Memory B cell (primary cell): ENCODE measurements around the gene SLC51B.
A peak's percentile ranks its signal among the peaks of the same experiment; 100 is the strongest.
"Not testable (repeated sequence)": the region's sequence is repeated elsewhere in the genome, so short reads cannot be mapped to it uniquely, and the experiment has no call there.

Source experiments
- ATAC-seq: fragments of 150-1000 bp; cut with Tn5 transposase; 2 replicates; pipeline ENCODE4 v1.10.0; 2021; ENCODE audit warnings: low read depth, mild to moderate bottlenecking, moderate library complexity
- DNase-seq, 2 donors: peaks; one replicate each; pipeline ENCODE4 v3.0.0; 2022; ENCODE audit warnings: low spot score in 2 of 2
- H3K27ac Mint-ChIP-seq: one replicate; pipeline ENCODE4 v1.8.0; 2022; ENCODE audit warnings: mild to moderate bottlenecking, moderate library complexity, mixed read lengths
- H3K27me3 Mint-ChIP-seq: one replicate; pipeline ENCODE4 v1.8.0; 2022; ENCODE audit warnings: mixed read lengths
- H3K36me3 Mint-ChIP-seq: one replicate; pipeline ENCODE4 v1.8.0; 2022; ENCODE audit warnings: mild to moderate bottlenecking, mixed read lengths
- H3K4me1 Mint-ChIP-seq: one replicate; pipeline ENCODE4 v1.8.0; 2022; ENCODE audit warnings: mixed read lengths
- H3K4me3 Mint-ChIP-seq: one replicate; pipeline ENCODE4 v1.8.0; 2022; ENCODE audit warnings: mild to moderate bottlenecking, moderate library complexity, mixed read lengths
- H3K9me3 Mint-ChIP-seq: one replicate; pipeline ENCODE4 v1.8.0; 2022; ENCODE audit warnings: mixed read lengths

SLC51B gene

DNA sequence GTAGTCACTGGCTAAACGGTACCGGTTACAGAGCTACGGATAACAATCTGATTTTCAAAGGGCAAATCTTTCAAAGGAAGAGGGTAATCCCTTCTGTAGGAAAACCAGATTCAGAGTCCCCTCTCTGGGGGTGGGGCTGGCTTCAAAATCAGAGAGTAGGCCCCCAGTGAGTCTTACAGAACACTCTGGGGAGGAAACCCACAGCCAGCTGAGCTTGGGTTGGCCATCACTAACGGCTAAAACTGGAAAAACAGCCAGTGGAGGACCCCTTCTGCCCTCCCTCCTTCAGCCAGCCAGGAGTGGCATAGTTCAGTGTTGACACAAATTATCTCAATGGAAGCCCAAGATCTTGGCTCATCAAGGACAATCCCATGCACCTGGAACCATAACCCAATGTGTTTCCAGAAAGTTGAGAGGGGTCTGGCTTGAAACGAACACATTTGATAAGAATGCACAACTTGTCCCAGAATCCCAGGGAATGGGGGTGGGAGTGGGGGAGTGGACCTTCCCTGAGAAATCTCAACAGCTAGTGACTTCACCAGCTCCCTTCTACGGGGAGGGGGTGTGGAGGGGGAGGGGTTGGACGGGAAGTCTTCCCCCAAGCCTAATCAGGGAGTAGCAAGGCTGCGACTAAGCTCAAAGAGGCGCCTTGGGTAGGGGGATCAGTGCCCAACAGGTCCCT, 21.6 kb downstream of the SLC51B start:
- DNase-seq (no peak), ATAC-seq (no peak)
- no peak overlapping the region for H3K27ac Mint-ChIP-seq
- H3K4me3 Mint-ChIP-seq, result peak overlapping the region; percentile 59
- peaks cover 3% of the 10 kb centered on the region for H3K4me1 Mint-ChIP-seq
- peaks cover 2% of the 10 kb centered on the region for H3K36me3 Mint-ChIP-seq
- H3K9me3 Mint-ChIP-seq, result no peaks in the 10 kb centered on the region
- H3K27me3 Mint-ChIP-seq, result peaks cover 12% of the 10 kb centered on the region

DNA sequence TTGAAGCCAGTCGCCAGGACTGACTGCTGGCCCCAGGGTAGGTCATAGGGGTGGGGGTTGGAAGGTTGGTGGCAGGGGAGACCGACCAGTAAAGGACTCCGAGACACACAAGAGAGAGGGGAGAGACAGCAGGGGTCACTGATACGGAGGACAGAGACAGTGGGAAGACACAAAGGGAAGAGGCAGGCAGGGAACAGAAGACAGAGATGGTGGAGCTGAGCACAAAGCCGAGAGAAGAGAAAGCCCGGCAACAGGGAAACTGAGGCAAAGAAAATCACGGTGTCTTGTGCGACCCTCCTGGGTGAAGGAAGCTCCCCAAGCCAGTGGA, 22.1 kb downstream of the SLC51B start:
- H3K27ac Mint-ChIP-seq, result no peak overlapping the region
- H3K9me3 Mint-ChIP-seq, result no peaks in the 10 kb centered on the region
- H3K27me3 Mint-ChIP-seq, result peaks cover 12% of the 10 kb centered on the region
- peaks cover 3% of the 10 kb centered on the region for H3K4me1 Mint-ChIP-seq
- DNase-seq, result no peak
- H3K4me3 Mint-ChIP-seq, result peak overlapping the region; percentile 59
- peaks cover 2% of the 10 kb centered on the region for H3K36me3 Mint-ChIP-seq
- ATAC-seq, result no peak

DNA sequence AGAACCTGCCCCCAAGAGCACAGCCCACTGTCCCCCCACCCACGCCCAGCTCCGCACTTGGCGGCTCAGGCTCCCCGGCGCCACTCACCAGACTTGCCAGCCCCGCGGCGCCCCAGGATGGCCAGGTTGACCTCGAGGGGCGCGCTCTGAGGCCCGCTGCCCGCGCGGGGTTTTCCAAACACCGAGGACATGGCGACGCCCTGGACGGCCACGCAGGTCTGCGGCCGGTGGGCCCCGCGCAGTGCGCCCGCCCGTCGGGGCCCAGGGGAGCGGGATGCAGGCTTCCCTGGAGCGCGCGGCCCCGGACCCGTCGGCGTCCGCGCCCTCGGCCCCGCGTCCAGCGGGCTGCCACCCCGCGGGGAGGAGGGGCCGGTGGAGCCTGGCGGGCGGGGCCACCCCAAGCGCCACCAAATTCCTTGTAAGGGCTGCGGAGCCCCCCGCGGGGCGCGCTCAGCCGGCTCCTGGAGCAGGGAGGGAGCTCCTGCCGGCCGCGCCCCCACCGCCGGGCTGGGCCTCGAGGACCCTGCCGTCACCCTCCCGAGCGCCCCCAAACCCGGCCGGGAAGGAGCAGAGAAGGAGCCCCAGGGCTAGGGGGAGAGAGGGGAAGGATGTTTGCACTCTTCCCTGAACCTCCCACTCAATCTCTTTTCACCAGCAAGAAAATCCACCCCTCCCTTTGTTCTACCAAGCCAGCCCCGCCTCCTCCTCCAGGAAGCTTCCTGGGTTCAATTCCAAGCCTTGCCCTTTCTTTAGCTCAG, 22.6 kb downstream of the SLC51B start, which contains the start of gene RASL12:
RASL12 (minus strand) TSS at position 347 of the 758 bp plus-strand sequence; CDS start at position 191, 156 bp downstream.
- Mint-ChIP-seq H3K27ac (no peak within 1 kb of the TSS), H3K4me1 (peaks cover 3% of the 10 kb centered on the region), H3K4me3 (peak within 1 kb of the TSS; percentile 59), H3K36me3 (peaks cover 2% of the 10 kb centered on the region), H3K9me3 (no peaks in the 10 kb centered on the region), H3K27me3 (peaks cover 12% of the 10 kb centered on the region)
- DNase-seq (no peak), ATAC-seq (no peak)

DNA sequence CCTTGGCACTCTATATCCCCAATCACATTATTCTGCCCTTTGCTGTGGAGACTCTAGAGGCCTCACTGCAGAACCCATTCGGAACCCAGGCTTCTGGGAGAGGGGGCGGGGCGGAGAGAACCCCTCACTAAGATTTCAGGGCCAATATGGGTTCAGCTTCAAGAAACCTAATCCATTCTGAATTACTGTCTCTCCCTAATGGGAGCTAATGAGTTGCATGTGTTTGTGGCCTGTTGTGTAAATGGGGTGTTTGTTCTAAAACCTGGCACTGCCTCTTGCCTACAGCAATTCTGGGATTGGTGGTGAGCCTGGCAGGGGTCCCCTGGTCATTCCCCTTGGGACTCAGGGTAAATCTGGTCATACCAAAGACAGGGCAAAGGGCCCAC, 23.2 kb downstream of the SLC51B start:
- Mint-ChIP-seq H3K36me3 (peaks cover 2% of the 10 kb centered on the region), H3K4me3 (peak overlapping the region; percentile 12), H3K27ac (no peak overlapping the region), H3K4me1 (peaks cover 3% of the 10 kb centered on the region), H3K27me3 (peaks cover 10% of the 10 kb centered on the region), H3K9me3 (no peaks in the 10 kb centered on the region)
- ATAC-seq (no peak), DNase-seq (no peak)

DNA sequence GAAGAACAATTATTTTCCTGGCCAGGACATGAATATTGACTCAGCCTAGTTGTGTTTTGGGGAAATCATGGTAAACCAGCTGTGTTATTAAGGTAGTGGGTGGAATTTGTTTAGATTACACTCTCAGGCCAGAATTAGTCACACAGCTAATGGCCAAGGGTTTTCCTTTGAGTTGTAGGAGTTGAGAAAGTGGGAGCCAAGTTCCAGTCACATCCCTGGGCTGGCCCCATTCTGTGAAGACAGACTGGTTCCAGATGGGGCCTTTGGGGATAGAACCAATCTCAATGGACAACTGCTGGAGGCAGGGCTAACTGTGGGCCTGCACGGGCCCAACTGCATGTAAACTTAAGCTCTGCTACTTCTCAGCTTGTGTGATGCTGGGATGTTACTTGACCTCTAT, 24.0 kb downstream of the SLC51B start:
- ATAC-seq, result no peak
- Mint-ChIP-seq H3K9me3 (no peaks in the 10 kb centered on the region), H3K4me1 (peaks cover 3% of the 10 kb centered on the region), H3K27me3 (peaks cover 10% of the 10 kb centered on the region), H3K4me3 (no peak overlapping the region), H3K27ac (no peak overlapping the region), H3K36me3 (peaks cover 2% of the 10 kb centered on the region)
- no peak for DNase-seq

DNA sequence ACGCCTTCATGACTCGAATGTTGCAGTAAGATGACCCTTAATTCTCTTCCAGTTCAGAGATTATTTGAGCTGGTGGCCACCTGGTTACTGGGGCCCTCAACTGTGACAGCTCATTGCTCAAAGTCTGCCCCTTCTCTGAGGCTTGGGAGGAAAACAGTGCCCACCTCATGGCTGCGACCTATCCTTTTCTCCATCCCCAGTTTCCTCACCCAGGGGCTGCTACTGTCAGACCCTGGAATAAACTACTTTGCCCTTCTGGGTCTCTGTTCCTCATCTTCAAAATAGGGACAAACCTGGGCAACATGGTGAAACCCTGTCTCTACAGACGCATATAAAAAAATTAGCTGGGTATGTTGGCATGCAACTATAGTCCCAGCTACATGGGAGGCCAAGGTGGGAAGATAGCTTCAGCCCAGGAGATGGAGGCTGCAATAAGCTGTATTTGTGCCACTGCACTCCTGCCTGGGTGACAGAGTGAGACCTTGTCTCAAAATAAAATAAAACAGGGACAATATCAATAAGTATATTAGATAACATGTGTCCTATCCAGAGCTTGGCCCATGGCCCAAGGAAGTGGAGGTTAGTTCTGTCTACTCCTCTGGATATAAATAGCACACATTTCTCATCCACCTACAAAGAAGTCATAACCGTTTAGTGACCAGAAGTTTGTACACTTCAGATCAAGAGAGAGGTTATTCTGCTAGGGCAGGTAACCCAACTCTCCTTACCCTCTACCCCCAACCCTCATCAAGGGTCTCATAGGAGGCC, 24.8 kb downstream of the SLC51B start:
- DNase-seq (no peak), ATAC-seq (no peak)
- H3K36me3 Mint-ChIP-seq, result peaks cover 2% of the 10 kb centered on the region
- no peaks in the 10 kb centered on the region for H3K9me3 Mint-ChIP-seq
- H3K27ac Mint-ChIP-seq, result no peak overlapping the region
- no peak overlapping the region for H3K4me3 Mint-ChIP-seq
- peaks cover 3% of the 10 kb centered on the region for H3K4me1 Mint-ChIP-seq
- peaks cover 10% of the 10 kb centered on the region for H3K27me3 Mint-ChIP-seq

DNA sequence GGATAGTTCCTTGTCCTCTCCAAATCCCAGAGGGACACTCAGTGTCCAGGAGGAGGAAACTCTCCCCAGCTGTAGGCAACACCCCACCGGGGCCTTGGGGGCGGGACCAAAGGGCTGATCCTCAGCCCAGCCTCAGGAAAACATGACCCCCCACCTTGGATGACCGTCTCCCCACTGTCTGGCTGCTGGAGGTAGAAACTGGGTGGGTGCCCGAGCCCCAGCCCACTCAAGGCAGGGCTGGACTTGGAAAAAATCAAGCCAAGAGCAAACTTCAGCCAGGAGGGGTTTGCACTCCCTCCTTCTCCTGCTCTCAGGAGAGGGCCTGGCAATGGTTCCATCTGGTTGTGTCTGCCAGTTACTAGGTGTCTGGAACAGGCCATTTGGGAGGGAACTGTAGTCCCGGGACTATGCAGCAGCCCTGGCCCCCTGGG, 26.2 kb downstream of the SLC51B start:
- peaks cover 10% of the 10 kb centered on the region for H3K27me3 Mint-ChIP-seq
- ATAC-seq, result no peak
- H3K27ac Mint-ChIP-seq, result no peak overlapping the region
- no peak for DNase-seq
- H3K4me3 Mint-ChIP-seq, result no peak overlapping the region
- H3K4me1 Mint-ChIP-seq, result peaks cover 3% of the 10 kb centered on the region
- no peaks in the 10 kb centered on the region for H3K36me3 Mint-ChIP-seq
- H3K9me3 Mint-ChIP-seq, result no peaks in the 10 kb centered on the region

DNA sequence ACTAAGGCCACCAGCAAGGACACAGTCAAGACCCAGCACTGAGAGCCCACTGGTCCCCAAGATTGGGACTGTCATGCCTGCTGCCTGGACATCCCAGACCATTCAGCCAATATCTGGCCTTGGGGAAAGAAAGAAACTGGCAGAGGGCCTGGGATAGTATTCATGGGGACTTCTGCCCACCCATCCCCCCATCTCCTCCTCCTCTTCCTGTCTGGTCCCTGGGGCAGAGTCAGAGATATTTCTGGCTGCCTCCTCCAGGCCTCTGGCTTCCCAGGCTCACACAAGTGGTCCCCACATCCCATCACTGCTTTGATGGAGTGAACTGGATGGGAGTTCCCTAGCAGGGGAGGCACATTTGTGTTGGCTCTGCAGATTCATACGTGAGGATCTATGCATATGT, 26.8 kb downstream of the SLC51B start:
- peaks cover 12% of the 10 kb centered on the region for H3K27me3 Mint-ChIP-seq
- peaks cover 3% of the 10 kb centered on the region for H3K4me1 Mint-ChIP-seq
- no peak for ATAC-seq
- DNase-seq, result no peak
- no peak overlapping the region for H3K4me3 Mint-ChIP-seq
- H3K27ac Mint-ChIP-seq, result no peak overlapping the region
- H3K9me3 Mint-ChIP-seq, result no peaks in the 10 kb centered on the region
- H3K36me3 Mint-ChIP-seq, result no peaks in the 10 kb centered on the region

DNA sequence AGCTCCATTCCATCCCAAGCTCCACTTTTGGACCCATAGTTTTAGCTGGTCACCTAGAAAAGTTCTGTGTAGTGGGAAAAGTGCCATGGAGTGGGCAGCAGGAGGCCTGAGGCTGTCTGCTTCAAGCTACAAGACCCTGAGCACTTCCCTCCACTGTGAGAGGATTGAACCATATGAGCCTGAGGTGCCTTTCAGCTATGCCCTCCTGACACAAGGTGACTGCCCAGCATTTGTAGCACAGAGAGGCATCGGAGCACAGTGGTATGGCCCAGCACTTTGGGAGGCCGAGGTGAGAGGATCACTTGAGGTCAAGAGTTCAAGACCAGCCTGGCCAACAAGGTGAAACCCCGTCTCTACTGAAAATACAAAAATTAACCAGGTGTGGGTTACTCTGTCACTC, 27.4 kb downstream of the SLC51B start:
- peaks cover 9% of the 10 kb centered on the region for H3K27me3 Mint-ChIP-seq
- no peaks in the 10 kb centered on the region for H3K36me3 Mint-ChIP-seq
- no peak overlapping the region for H3K4me3 Mint-ChIP-seq
- no peak overlapping the region for H3K27ac Mint-ChIP-seq
- DNase-seq (no peak), ATAC-seq (no peak)
- H3K9me3 Mint-ChIP-seq, result no peaks in the 10 kb centered on the region
- no peaks in the 10 kb centered on the region for H3K4me1 Mint-ChIP-seq

DNA sequence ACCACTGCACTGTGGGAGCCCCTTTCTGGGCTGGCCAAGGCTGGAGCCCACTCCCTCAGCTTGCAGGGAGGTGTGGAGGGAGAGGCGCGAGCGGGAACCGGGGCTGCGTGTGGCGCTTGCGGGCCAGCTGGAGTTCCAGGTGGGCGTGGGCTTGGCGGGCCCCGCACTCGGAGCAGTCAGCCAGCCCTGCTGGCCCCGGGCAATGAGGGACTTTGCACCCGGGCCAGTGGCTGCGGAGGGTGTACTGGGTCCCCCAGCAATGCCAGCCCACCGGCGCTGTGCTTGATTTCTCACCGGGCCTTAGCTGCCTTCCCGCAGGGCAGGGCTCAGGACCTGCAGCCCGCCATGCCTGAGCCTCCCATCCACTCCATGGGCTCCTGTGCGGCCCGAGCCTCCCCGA, 29.8 kb downstream of the SLC51B start:
- peaks cover 16% of the 10 kb centered on the region for H3K27me3 Mint-ChIP-seq
- H3K4me1 Mint-ChIP-seq, H3K27ac Mint-ChIP-seq, H3K4me3 Mint-ChIP-seq, H3K9me3 Mint-ChIP-seq, DNase-seq, ATAC-seq, H3K36me3 Mint-ChIP-seq: not testable (repeated sequence)

DNA sequence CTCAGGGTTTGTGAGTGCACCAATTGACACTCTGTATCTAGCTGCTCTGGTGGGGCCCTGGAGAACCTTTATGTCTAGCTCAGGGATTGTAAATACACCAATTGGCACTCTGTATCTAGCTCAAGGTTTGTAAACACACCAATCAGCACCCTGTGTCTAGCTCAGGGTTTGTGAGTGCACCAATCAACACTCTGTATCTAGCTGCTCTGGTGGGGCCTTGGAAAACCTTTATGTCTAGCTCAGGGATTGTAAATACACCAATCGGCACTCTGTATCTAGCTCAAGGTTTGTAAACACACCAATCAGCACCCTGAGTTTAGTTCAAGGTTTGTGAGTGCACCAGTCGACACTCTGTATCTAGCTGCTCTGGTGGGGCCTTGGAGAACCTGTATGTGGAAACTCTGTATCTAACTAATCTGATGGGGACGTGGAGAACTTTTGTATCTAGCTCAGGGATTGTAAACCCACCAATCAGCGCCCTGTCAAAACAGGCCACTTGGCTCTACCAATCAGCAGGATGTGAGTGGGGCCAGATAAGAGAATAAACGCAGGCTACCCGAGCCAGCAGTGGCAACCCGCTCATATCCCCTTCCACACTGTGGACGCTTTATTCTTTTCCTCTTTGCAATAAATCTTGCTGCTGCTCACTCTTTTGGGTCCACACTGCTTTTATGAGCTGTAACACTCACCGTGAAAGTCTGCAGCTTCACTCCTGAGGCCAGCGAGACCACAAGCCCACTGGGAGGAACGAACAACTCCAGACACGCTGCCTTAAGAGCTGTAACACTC, 30.6 kb downstream of the SLC51B start:
- not testable (repeated sequence) for H3K36me3 Mint-ChIP-seq, ATAC-seq, DNase-seq, H3K9me3 Mint-ChIP-seq, H3K4me1 Mint-ChIP-seq, H3K27ac Mint-ChIP-seq, H3K4me3 Mint-ChIP-seq
- peaks cover 16% of the 10 kb centered on the region for H3K27me3 Mint-ChIP-seq

DNA sequence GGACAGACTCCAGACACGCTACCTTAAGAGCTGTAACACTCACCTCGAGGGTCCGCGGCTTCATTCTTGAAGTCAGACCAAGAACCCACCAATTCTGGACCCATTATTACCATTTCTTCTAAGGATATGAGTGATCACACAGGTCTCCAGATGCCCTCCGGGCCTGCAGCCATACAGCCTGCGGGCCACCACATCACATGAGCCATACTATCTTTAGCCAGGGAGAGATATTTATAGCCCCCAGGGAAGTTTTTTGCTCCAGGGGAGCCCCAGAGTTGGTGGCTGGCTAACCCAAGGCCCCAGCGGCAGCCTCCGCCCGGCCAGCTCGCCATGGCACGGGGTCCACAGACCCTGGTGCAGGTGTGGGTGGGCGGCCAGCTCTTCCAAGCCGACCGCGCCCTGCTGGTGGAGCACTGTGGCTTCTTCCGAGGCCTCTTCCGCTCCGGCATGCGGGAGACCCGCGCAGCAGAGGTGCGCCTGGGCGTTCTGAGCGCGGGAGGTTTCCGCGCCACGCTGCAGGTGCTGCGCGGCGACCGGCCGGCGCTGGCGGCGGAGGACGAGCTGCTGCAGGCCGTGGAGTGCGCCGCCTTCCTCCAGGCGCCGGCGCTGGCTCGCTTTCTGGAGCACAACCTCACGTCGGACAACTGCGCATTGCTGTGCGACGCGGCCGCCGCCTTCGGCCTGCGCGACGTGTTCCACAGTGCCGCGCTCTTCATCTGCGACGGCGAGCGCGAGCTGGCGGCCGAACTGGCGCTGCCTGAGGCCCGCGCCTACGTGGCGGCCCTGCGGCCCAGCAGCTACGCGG, 31.5 kb downstream of the SLC51B start, which contains the start of gene KBTBD13:
KBTBD13 (plus strand) TSS at position 261 of the 805 bp plus-strand sequence; CDS start at position 331, 70 bp downstream.
- no peak within 1 kb of the TSS for H3K27ac Mint-ChIP-seq
- no peaks in the 10 kb centered on the region for H3K36me3 Mint-ChIP-seq
- no peak for ATAC-seq
- peaks cover 6% of the 10 kb centered on the region for H3K4me1 Mint-ChIP-seq
- peaks cover 17% of the 10 kb centered on the region for H3K27me3 Mint-ChIP-seq
- H3K4me3 Mint-ChIP-seq, result no peak within 1 kb of the TSS
- H3K9me3 Mint-ChIP-seq, result no peaks in the 10 kb centered on the region
- DNase-seq, result no peak
